Mesenchymal stem cell (in vitro differentiated cells and primary cell): ENCODE measurements around the gene TTLL9.

Experiments
- DNase-seq: peaks from one replicate; pipeline ENCODE4 v3.0.0-alpha.2; 2013
- H2AFZ ChIP-seq: one replicate; pipeline ENCODE4 v1.6.1; 2013; ENCODE audit warnings: low read depth, mild to moderate bottlenecking, control low read depth, inconsistent platforms, low read length, moderate library complexity
- H2AK5ac ChIP-seq: 2 replicates; pipeline ENCODE4 v1.6.1; 2013; ENCODE audit warnings: low read length, moderate library complexity, mild to moderate bottlenecking, inconsistent platforms; ENCODE audit not compliant: severe bottlenecking
- H2BK120ac ChIP-seq: one replicate; pipeline ENCODE4 v1.6.1; 2013; ENCODE audit warnings: low read depth, mild to moderate bottlenecking, inconsistent platforms, low read length, moderate library complexity
- H2BK12ac ChIP-seq, 2 experiments: one replicate each; pipeline ENCODE4 v1.6.1; 2013; ENCODE audit warnings: inconsistent platforms in 2 of 2, low read length in 2 of 2, mild to moderate bottlenecking in 2 of 2, moderate library complexity in 2 of 2, control low read depth in 1 of 2
- H2BK15ac ChIP-seq: one replicate; pipeline ENCODE4 v1.6.1; 2013; ENCODE audit warnings: mild to moderate bottlenecking, low read depth, inconsistent platforms; ENCODE audit not compliant: poor library complexity, severe bottlenecking
- H2BK5ac ChIP-seq: 2 replicates; pipeline ENCODE4 v1.6.1; 2013; ENCODE audit warnings: low read depth, mild to moderate bottlenecking, low read length, control low read depth, inconsistent platforms; ENCODE audit not compliant: poor library complexity, severe bottlenecking
- H3K14ac ChIP-seq, 2 experiments: one replicate each; pipeline ENCODE4 v1.6.1; 2013; ENCODE audit warnings: inconsistent platforms in 2 of 2, low read length in 2 of 2, control low read depth in 1 of 2, mild to moderate bottlenecking in 1 of 2, moderate library complexity in 1 of 2
- H3K18ac ChIP-seq, 2 experiments: one replicate each; pipeline ENCODE4 v1.6.1; 2013; ENCODE audit warnings: inconsistent platforms in 2 of 2, low read length in 2 of 2, control low read depth in 1 of 2, low read depth in 1 of 2, mild to moderate bottlenecking in 1 of 2
- H3K23ac ChIP-seq, 2 experiments: one replicate each; pipeline ENCODE4 v1.6.1; 2013; ENCODE audit warnings: inconsistent platforms in 2 of 2, low read length in 2 of 2, mild to moderate bottlenecking in 2 of 2, moderate library complexity in 2 of 2, control low read depth in 1 of 2
- H3K27ac ChIP-seq: 2 replicates; pipeline ENCODE4 v1.5.1; 2013; ENCODE audit warnings: mild to moderate bottlenecking, moderate library complexity, low read length, control low read depth, inconsistent platforms; ENCODE audit not compliant: poor library complexity, severe bottlenecking
- H3K27me3 ChIP-seq, 2 experiments: 2 replicates each; pipeline versions ENCODE4 v1.6.1 to v1.7.0; 2013; ENCODE audit warnings: low read length in 2 of 2, mild to moderate bottlenecking in 2 of 2, moderate library complexity in 2 of 2, control low read depth in 1 of 2, inconsistent platforms in 1 of 2; ENCODE audit not compliant: control insufficient read depth in 1 of 2, insufficient read depth in 1 of 2
- H3K36me3 ChIP-seq, 2 experiments: 2 replicates each; pipeline versions ENCODE4 v1.6.1 to v1.7.0; 2013; ENCODE audit warnings: low read length in 2 of 2, control low read depth in 1 of 2, inconsistent platforms in 1 of 2, low read depth in 1 of 2, mild to moderate bottlenecking in 1 of 2; ENCODE audit not compliant: insufficient read depth in 2 of 2, control insufficient read depth in 1 of 2
- H3K4ac ChIP-seq, 2 experiments: one replicate each; pipeline ENCODE4 v1.6.1; 2013; ENCODE audit warnings: inconsistent platforms in 2 of 2, low read length in 2 of 2, mild to moderate bottlenecking in 2 of 2, moderate library complexity in 2 of 2, control low read depth in 1 of 2, low read depth in 1 of 2
- H3K4me1 ChIP-seq: 2 replicates; pipeline ENCODE4 v1.6.1; 2013; ENCODE audit warnings: low read depth, low read length, control low read depth; ENCODE audit not compliant: control insufficient read depth, insufficient read depth
- H3K4me2 ChIP-seq: 2 replicates; pipeline ENCODE4 v1.6.1; 2013; ENCODE audit warnings: low read length, mild to moderate bottlenecking, inconsistent platforms; ENCODE audit not compliant: poor library complexity, severe bottlenecking
- H3K4me3 ChIP-seq, 2 experiments: 2 replicates each; pipeline versions ENCODE4 v1.5.1 to v1.7.0; 2013; ENCODE audit warnings: low read length in 2 of 2, mild to moderate bottlenecking in 2 of 2, control low read depth in 1 of 2, low read depth in 1 of 2; ENCODE audit not compliant: insufficient read depth in 1 of 2
- H3K79me1 ChIP-seq: replicated peaks from 2 replicates; pipeline ENCODE4 v1.6.1; 2013; ENCODE audit warnings: mild to moderate bottlenecking, control low read depth, low read length, inconsistent platforms; ENCODE audit not compliant: poor library complexity, severe bottlenecking
- H3K9ac ChIP-seq: 2 replicates; pipeline ENCODE4 v1.7.0; 2013; ENCODE audit warnings: mild to moderate bottlenecking, low read length, moderate library complexity
- H3K9me3 ChIP-seq: 2 replicates; pipeline ENCODE4 v1.7.0; 2013; ENCODE audit warnings: mild to moderate bottlenecking, low read length; ENCODE audit not compliant: control insufficient read depth
- H4K8ac ChIP-seq: one replicate; pipeline ENCODE4 v1.6.1; 2013; ENCODE audit warnings: inconsistent platforms, mild to moderate bottlenecking, low read length, moderate library complexity
- H4K91ac ChIP-seq: one replicate; pipeline ENCODE4 v1.6.1; 2013; ENCODE audit warnings: mild to moderate bottlenecking, low read length, inconsistent platforms
- WGBS: methylation state at CpG from one replicate; pipeline ENCODE4 v1.1.7; 2013; ENCODE audit warnings: mixed read lengths; 5-methylcytosine and 5-hydroxymethylcytosine counted together

Gene TTLL9

DNA sequence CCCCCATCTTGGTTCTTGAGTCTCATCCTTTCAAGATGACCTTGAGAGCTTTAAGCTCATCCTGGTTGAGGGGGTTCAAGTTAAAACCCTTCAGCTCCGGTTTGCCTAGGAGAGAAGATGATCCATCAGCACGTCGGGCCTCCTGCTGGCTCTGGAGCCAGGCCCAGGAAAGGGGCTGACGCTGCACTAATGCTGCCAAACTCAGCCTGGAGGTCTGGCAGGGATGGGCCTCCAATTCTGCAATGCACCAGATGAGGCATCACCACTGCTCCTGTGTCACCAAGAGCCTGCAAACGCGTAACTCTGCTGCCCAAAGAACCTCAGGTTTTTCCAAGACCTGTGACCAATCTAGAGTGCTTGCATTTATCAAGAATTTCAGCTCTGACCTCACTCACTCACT is 75.4 kb downstream of the TTLL9 start:
- Histone ChIP-seq H2AK5ac (no peak overlapping the region), H2BK15ac (no peak overlapping the region), H3K4me2 (no peak overlapping the region), H3K79me1 (peaks cover 35% of the 10 kb centered on the region), H3K4me1 (peaks cover 2% of the 10 kb centered on the region), H3K18ac (no peak overlapping the region), H3K9me3 (peaks cover 6% of the 10 kb centered on the region), H3K4ac (no peak overlapping the region), H3K27ac (no peak overlapping the region), H3K27me3 (no peaks in the 10 kb centered on the region), H2BK12ac (no peak overlapping the region), H3K4me3 (no peak overlapping the region), H3K14ac (no peak overlapping the region), H2BK120ac (no peak overlapping the region), H3K36me3 (peaks cover 54 to 69% of the 10 kb centered on the region in 2 experiments), H3K9ac (peak overlapping the region; percentile 46), H3K23ac (no peak overlapping the region), H2BK5ac (no peak overlapping the region), H4K8ac (no peak overlapping the region), H4K91ac (no peak overlapping the region), H2AFZ (no peak overlapping the region)
- DNase-seq: no peak
- 97% methylated on average over 6 of the region's 6 CpGs for WGBS

DNA sequence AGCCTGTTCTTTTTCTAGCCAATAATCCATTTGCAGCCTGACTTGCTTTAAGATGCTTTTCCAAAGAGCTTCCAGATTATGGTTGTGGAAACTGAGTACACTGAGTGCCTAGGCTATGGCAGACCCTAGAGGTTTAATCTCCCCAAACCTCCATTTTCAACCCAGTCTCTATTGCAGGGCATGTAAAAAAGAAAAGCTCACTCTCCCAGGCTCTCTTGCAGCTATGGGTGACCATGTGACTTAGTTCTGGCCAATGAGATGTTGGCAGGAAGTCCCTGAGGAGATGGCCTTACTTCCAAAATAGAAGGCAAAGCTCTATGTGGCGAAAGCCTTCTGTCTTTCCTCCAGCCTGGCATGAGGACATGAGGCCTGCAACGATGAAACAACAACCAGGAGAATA is 77.6 kb downstream of the TTLL9 start:
- Histone ChIP-seq H3K36me3 (peaks cover 54 to 59% of the 10 kb centered on the region in 2 experiments), H2BK15ac (no peak overlapping the region), H3K18ac (no peak overlapping the region), H2AK5ac (no peak overlapping the region), H3K9me3 (peaks cover 6% of the 10 kb centered on the region), H2BK12ac (no peak overlapping the region), H3K14ac (no peak overlapping the region), H2BK5ac (no peak overlapping the region), H3K4me3 (no peak overlapping the region), H4K8ac (no peak overlapping the region), H3K4ac (no peak overlapping the region), H3K4me1 (peaks cover 4% of the 10 kb centered on the region), H4K91ac (no peak overlapping the region), H3K4me2 (no peak overlapping the region), H2BK120ac (no peak overlapping the region), H3K79me1 (peaks cover 36% of the 10 kb centered on the region), H2AFZ (no peak overlapping the region), H3K27me3 (no peaks in the 10 kb centered on the region), H3K9ac (no peak overlapping the region), H3K23ac (no peak overlapping the region), H3K27ac (no peak overlapping the region)
- WGBS: 99% methylated on average over 2 of the region's 2 CpGs
- DNase-seq: no peak

DNA sequence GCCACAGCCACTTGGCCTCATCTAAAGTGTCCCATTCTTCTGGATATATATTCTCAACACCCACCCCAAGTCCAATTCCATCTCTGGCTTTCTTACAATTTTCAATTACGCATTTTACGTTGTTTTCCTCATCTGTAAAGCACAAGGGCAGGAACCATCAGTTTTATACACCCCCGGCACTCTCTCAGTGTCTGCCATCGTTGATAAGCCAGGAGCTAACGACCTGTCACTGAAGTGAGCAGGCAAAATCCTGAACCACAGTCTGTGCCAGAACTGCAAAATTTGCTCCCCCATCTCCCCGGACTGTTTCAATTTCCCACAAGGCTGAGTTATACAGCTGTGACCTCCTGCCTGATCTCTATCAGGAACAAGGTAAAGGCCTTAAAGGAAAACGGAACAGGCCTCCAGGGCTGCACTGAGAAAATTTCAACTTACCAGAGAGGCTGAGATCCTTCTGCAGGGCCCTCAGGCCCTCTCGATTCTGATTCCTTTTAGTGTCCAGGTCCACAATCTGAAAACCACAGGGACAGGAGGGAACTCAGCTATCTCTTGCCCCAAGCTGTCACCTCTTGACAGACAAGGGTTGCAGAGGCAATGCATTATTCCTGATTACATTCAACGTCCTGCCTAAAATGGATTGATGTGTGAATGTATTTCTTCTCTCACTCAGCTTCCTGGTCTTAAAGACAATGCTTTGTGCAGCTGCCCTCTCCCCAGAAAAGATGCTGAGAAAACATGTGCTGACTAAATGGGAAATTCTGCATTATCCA is 79.6 kb downstream of the TTLL9 start:
- H3K79me1 ChIP-seq: peaks cover 36% of the 10 kb centered on the region
- peaks cover 6% of the 10 kb centered on the region for H3K9me3 ChIP-seq
- H2BK5ac ChIP-seq: no peak overlapping the region
- H3K18ac ChIP-seq: no peak overlapping the region
- no peak for DNase-seq
- peaks cover 40 to 43% of the 10 kb centered on the region in 2 experiments for H3K36me3 ChIP-seq
- no peak overlapping the region for H4K91ac ChIP-seq
- no peak overlapping the region for H4K8ac ChIP-seq
- H2BK12ac ChIP-seq: no peak overlapping the region
- H3K4me3 ChIP-seq: peak overlapping the region in 1 of 2 experiments; percentile 94
- no peak overlapping the region for H2AFZ ChIP-seq
- H3K9ac ChIP-seq: peak overlapping the region; percentile 94
- no peak overlapping the region for H3K23ac ChIP-seq
- no peak overlapping the region for H3K27ac ChIP-seq
- H2BK120ac ChIP-seq: no peak overlapping the region
- no peak overlapping the region for H2AK5ac ChIP-seq
- H3K27me3 ChIP-seq: peaks cover 7 to 10% of the 10 kb centered on the region in 2 experiments
- H3K4me1 ChIP-seq: peaks cover 4% of the 10 kb centered on the region
- no peak overlapping the region for H3K14ac ChIP-seq
- no peak overlapping the region for H2BK15ac ChIP-seq
- no peak overlapping the region for H3K4ac ChIP-seq
- no peak overlapping the region for H3K4me2 ChIP-seq
- 94% methylated on average over 8 of the region's 9 CpGs for WGBS

DNA sequence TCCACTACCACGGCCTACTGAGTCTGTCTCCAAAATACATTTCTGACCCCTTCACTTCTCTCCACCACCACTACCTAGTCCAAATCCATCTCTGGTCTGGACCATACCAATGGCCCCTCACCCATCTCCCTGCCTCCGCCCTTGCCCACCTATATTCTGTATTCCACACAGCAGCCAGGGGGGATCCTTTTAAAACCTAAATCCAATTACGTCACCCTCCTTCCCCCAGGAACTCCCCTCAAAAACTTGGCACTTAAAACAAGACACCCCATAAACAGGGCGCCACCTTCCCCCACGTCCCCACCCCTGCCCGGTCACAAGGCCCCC is 80.7 kb downstream of the TTLL9 start:
- no peak overlapping the region for H2BK15ac ChIP-seq
- H2BK5ac ChIP-seq: no peak overlapping the region
- no peak overlapping the region for H2BK12ac ChIP-seq
- H3K79me1 ChIP-seq: peaks cover 31% of the 10 kb centered on the region
- peak overlapping the region in 1 of 2 experiments; percentile 6 for H3K23ac ChIP-seq
- H3K27ac ChIP-seq: no peak overlapping the region
- H3K36me3 ChIP-seq: peaks cover 29 to 32% of the 10 kb centered on the region in 2 experiments
- H3K4me3 ChIP-seq: peak overlapping the region; percentile 72 to 94
- peak overlapping the region; percentile 89 for H3K4me2 ChIP-seq
- peaks cover 17 to 22% of the 10 kb centered on the region in 2 experiments for H3K27me3 ChIP-seq
- peaks cover 6% of the 10 kb centered on the region for H3K9me3 ChIP-seq
- H4K91ac ChIP-seq: no peak overlapping the region
- H2AFZ ChIP-seq: peak overlapping the region; percentile 77
- H3K4me1 ChIP-seq: peaks cover 4% of the 10 kb centered on the region
- H3K9ac ChIP-seq: peak overlapping the region; percentile 94
- H4K8ac ChIP-seq: peak overlapping the region; percentile 91
- no peak for DNase-seq
- H2AK5ac ChIP-seq: no peak overlapping the region
- 12% methylated on average over 6 of the region's 6 CpGs for WGBS
- no peak overlapping the region for H2BK120ac ChIP-seq
- H3K18ac ChIP-seq: no peak overlapping the region
- peak overlapping the region in 1 of 2 experiments; percentile 62 for H3K4ac ChIP-seq
- H3K14ac ChIP-seq: no peak overlapping the region
